GM10248 (cell line): ENCODE results near the gene STK25.

Experiments used
- CTCF ChIA-PET: fragments of 300-600 bp; sonication (Branson Sonifier 250); formaldehyde crosslinking; extraction: SDS; loops from one replicate; lab custom pipeline; 2021; ENCODE audit warnings: antibody characterized with exemption; lab: Yijun Ruan, JAX
- POLR2A ChIA-PET: fragments of 350-650 bp; sonication (Branson Sonifier 250); formaldehyde crosslinking; extraction: SDS; loops from one replicate; lab custom pipeline; 2020; ENCODE audit warnings: antibody characterized with exemption; lab: Yijun Ruan, JAX
- DNase-seq: peaks from one replicate; pipeline ENCODE4 v3.0.0; 2012; ENCODE audit errors: extremely low spot score
- CTCF ChIP-seq: IDR thresholded peaks from 2 replicates; pipeline ENCODE4 v1.5.1; 2012; ENCODE audit warnings: mild to moderate bottlenecking, low read depth; ENCODE audit errors: extremely low read depth, missing control alignments, control extremely low read depth

Gene STK25

GRCh38 chr2:241546771-241547498 is 38.6 kb upstream of the STK25 start:
- ChIA-PET CTCF (no interaction called here), POLR2A (no interaction called here)
- DNase-seq: no peak
- TF ChIP-seq CTCF: no peak

GRCh38 chr2:241545523-241546473 is 37.4 kb upstream of the STK25 start:
- ChIA-PET POLR2A (no interaction called here), CTCF (interaction anchor here (0.9 kb wide), 1 partner anchor 12 kb away, joined by 3 read pairs; no protein-coding TSS in a partner anchor)
- DNase-seq: no peak
- TF ChIP-seq CTCF: no peak

GRCh38 chr2:241545106-241545505 is 36.7 kb upstream of the STK25 start:
- TF ChIP-seq CTCF: no peak
- CTCF ChIA-PET: interaction anchor here (0.9 kb wide), 1 partner anchor 11 kb away, joined by 3 read pairs; no protein-coding TSS in a partner anchor
- POLR2A ChIA-PET: no interaction called here
- DNase-seq: peak; percentile 10

- ChIA-PET CTCF (no interaction called here), POLR2A (no interaction called here)
- peak; percentile 16 for DNase-seq
- TF ChIP-seq CTCF: no peak
These were observed 33.9 kb upstream of the STK25 start for GRCh38 chr2:241542278-241542605.

GRCh38 chr2:241541564-241542277 is 33.3 kb upstream of the STK25 start:
- no peak for TF ChIP-seq CTCF
- peak; percentile 18 for DNase-seq
- POLR2A ChIA-PET: no interaction called here
- CTCF ChIA-PET: no interaction called here
